HG02938 (cell line): ENCODE results near the gene SLC37A4.
"Not testable (repeated sequence)": the region's sequence is repeated elsewhere in the genome, so short reads cannot be mapped to it uniquely, and the experiment has no call there.

Experiments used
- ATAC-seq: cut with Tn5 transposase; IDR thresholded peaks from one replicate; pipeline ENCODE4 v1.9.1; 2021; ENCODE audit warnings: mild to moderate bottlenecking, moderate library complexity; ENCODE audit not compliant: unreplicated experiment

Gene SLC37A4

GRCh38 chr11:119018074-119018938, 12.4 kb downstream of the SLC37A4 start, which contains the start of the genes RPS25 and TRAPPC4:
RPS25 (minus strand) TSS chr11:119018343; CDS start chr11:119018284, 59 bp downstream.
TRAPPC4 (plus strand) TSS chr11:119018766; CDS start chr11:119018796, 30 bp downstream.
- peak; percentile 90 for ATAC-seq

- not testable (repeated sequence) for ATAC-seq
Measured at GRCh38 chr11:119017377-119017776, 13.3 kb downstream of the SLC37A4 start.

DNA sequence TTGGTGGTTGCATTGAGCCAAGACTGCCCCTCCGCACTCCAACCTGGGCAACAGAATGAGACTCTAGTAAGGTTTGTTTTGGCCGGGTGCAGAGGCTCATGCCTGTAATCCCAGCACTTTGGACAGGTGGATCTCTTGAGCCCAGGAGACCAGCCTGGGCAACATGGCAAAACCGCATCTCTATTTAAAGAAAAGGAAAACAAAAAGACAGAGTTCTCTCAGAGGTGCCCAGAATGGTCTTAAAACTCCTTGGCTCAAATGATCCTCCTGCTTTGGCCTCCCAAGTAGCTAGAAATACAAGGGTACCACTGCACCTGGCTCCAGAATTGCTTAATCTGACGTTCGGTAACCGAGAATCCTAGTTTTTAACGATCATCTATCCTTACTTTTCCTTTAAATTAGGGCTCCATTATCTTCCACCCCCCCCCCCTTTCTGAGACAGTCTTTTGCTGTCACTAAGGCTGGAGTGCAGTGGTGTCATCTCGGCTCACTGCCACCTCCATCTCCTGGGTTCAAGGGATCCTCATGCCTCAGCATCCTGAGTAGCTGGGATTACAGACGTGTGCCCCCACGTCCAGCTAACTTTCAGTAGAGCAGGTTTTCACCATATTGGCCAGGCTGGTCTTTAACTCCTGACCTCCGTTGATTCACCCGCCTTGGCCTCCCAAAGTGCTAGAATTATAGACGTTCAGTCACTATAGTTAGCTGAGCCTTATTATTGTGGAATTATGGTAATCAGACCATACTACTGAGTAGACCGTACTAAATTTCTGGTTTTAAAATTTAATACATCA, 14.3 kb downstream of the SLC37A4 start:
- no peak for ATAC-seq

- no peak for ATAC-seq
Measured at GRCh38 chr11:119015054-119015611, 15.5 kb downstream of the SLC37A4 start.

GRCh38 chr11:119014209-119014924, 16.3 kb downstream of the SLC37A4 start:
- no peak for ATAC-seq

- ATAC-seq: no peak
Measured at GRCh38 chr11:119012629-119013170, 18.0 kb downstream of the SLC37A4 start.

DNA sequence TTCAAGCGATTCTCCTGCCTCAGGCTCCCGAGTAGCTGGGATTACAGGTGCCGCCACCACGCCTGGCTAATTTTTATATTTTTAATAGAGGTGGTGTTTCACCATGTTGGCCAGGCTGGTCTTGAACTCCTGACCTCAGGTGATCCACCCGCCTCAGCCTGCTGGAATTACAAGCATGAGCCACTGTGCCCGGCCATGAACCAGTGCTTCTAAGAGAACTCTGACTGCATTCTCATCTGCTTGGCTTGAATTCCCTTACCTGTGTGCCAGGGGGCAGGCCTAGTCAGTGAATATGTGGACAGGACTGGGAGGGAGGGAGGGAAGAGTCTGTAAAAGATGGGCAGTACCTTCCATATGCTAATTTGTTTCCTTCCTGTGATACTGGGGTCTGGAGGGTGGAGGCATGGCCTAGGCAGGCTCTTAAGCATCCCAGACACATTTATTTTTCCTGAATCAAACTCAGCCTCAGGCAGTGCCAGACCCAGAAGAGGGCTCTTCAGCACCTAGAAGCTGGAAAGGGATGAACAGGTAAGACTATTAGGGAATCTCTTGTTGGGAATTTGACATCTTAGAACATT, 19.1 kb downstream of the SLC37A4 start:
- ATAC-seq: no peak

- no peak for ATAC-seq
Measured at GRCh38 chr11:119006656-119007055, 24.0 kb downstream of the SLC37A4 start.

GRCh38 chr11:119000906-119001305, 29.8 kb downstream of the SLC37A4 start:
- no peak for ATAC-seq

GRCh38 chr11:118998822-118999221, 31.9 kb downstream of the SLC37A4 start:
- no peak for ATAC-seq

DNA sequence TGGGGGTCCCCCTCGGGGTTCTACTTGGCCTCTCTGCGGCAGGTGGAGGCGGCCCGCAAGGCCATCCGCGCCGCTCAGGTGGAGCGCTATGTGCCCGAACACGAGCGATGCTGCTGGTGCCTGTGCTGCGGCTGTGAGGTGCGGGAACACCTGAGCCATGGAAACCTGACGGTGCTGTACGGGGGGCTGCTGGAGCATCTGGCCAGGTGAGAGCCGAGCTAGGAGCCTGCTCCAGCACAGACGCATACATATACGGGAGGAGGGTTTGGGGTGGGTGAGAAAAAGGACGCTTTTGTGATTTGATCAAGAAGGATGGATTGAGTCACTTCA, 32.3 kb downstream of the SLC37A4 start:
- ATAC-seq: peak; percentile 26

DNA sequence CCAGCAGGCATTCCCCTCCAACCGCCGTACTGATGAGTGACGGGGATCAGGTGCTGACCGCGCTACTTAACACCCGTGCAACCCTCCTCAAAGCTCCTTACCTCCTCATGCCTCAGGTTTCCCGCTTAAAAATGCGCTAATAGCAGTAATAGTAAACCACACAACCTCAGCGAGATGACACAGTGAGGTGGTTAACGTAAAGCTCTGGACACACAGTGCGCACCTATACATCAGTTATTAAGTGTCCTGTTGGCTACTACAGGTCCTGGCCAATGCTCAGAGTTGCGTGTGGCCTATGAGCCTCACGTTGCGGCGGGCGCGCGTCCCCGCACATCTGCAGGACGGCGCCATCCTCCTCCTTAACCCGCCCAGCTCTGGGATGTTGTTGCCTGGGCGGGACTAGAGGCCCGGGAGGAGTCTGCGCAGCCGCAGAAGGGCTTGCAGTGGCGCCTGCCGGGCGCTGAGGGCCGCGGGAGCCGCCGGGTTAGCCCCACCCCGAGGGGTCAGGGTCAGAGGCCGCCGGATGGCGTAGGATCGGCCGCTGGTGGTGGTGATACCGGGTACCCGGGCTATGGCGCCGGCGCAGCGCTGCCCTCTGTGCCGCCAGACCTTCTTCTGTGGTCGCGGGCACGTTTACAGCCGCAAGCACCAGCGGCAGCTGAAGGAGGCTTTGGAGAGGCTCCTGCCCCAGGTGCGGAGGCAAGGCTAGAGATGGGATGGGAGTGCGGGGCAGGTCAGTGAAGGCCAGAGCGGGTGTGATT, 32.9 kb downstream of the SLC37A4 start, which contains the start of gene CENATAC:
Gene CENATAC, plus strand, starts transcription at position 512 of the 761 bp plus-strand sequence. Its CDS starts 60 bp downstream, at position 572.
- peak; percentile 83 for ATAC-seq

DNA sequence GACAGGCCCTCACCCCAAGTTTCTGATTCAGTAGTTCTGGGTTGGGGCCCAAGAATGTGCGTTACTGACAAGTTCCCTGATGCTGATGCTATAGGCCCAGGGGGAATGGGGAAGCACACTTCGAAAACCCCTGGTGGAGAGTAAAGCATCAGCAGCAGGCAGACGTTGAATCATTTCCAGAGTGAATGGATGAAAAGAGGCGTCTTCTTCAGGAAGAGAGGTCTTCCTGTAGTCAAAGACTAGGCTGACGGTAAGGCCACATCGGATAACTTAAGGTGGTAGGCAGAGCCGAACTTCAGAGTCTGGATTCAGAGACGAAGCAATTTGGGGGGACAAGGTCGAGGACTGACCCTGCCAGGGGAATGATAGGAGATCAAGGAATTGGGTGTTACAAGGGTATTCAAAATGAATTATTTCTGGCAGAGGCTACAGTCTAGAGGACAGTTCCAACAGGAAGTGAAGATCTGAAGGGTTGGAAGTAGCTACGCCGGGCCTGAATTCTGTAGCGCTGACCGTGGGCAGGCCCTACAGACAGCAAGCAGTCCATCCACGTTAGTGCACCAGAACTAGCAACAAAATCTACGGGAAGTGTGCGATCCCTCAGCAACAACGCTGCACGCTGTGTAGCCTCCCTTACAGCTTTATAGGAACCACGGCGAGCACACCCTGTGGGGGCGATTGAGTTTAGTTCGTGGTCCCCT, 33.6 kb downstream of the SLC37A4 start:
- ATAC-seq: peak; percentile 9

- ATAC-seq: not testable (repeated sequence)
Measured at GRCh38 chr11:118991486-118992038, 39.1 kb downstream of the SLC37A4 start.

DNA sequence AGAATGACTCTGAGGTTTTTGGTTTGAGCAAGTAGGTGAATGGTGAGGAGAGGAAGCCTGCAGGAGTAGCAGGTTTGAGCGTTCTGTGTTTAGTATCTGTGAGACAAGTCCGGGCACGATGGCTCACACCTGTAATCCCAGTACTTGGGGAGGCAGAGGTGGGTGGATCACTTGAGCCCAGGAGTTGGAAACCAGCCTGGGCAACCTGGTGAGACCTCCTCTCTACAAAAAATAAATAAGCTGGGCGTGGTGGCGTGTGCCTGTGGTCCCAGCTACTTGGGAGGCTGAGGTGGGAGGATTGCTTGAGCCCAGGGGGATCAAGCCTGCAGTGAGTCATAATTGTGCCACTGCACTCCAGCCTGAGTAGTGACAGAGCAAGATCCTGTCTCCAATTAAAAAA, 42.4 kb downstream of the SLC37A4 start:
- no peak for ATAC-seq

GRCh38 chr11:118984825-118985224, 45.9 kb downstream of the SLC37A4 start:
- no peak for ATAC-seq

DNA sequence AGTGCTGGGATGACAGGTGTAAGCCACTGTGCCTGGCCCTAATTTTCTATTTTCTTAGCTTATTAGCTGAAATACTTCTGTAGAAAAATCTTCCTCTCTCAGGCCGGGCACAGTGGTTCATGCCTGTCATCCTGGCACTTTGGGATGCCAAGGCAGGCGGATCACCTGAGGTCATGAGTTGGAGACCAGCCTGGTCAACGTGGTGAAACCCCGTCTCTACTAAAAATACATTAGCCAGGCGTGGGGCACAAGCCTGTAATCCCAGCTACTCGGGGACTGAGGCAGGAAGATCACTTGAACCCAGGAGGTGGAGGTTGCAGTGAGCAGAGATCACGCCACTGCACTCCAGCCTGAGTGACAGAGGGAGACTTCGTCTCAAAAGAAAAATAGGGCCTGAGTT, 46.3 kb downstream of the SLC37A4 start:
- not testable (repeated sequence) for ATAC-seq

GRCh38 chr11:118980191-118980881, 50.3 kb downstream of the SLC37A4 start:
- ATAC-seq: no peak
